ENCODE data around the gene MGMT. TPM values are rescaled to one million over a fixed set of nuclear protein-coding genes. Genes with fewer than 3 reads are reported as not detected.

MGMT gene
- total RNA-seq, 2 donors from 2014 or later = 18.7 to 22.4 TPM

DNA sequence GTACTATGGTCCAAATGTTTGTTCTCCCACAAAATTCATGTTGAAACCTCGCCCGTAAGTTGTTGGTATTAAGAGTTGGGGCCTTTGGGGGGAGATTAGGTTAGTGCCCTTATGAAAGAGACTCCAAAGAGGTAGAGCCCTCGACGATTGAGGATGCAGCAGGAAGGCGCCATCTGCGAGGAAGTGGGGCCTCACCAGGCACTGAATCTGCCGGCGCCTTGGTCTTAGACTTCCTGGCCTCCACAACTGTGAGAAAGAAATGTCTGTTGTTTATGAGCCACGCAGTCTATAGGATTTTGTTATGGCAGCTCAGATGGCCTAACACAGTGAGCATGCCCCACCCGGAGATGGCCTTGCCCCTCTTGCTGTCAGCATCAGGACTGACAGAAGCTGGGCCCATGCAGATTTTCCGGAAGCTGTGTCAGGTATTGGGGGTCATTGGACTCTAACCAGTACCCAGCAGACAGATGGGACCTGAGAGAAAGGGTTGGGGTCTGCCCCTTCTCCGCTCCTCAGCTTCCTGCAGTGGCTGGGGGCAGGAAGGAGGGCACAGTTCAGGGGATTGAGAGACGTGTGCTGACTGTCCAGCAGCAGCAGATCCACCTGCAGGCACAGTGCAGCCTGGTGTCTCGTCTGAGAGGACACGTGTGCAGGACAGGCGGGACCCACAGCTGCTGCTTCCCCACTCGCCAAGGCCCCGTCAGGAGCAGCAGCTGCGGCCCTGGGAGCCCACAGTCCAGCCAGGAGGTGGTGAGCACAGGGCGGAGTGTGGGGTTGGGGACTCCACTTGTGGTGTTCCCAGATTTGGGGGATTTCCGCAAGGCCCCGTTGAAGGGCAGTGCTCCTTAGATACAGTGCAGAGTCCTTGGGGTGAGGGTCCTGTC, 47.8 kb downstream of the MGMT start:
- H3K27me3 Mint-ChIP-seq = no peaks in the 10 kb centered on the region
- H3K4me1 Mint-ChIP-seq = peaks cover 4% of the 10 kb centered on the region
- no peak overlapping the region for H3K27ac Mint-ChIP-seq

DNA sequence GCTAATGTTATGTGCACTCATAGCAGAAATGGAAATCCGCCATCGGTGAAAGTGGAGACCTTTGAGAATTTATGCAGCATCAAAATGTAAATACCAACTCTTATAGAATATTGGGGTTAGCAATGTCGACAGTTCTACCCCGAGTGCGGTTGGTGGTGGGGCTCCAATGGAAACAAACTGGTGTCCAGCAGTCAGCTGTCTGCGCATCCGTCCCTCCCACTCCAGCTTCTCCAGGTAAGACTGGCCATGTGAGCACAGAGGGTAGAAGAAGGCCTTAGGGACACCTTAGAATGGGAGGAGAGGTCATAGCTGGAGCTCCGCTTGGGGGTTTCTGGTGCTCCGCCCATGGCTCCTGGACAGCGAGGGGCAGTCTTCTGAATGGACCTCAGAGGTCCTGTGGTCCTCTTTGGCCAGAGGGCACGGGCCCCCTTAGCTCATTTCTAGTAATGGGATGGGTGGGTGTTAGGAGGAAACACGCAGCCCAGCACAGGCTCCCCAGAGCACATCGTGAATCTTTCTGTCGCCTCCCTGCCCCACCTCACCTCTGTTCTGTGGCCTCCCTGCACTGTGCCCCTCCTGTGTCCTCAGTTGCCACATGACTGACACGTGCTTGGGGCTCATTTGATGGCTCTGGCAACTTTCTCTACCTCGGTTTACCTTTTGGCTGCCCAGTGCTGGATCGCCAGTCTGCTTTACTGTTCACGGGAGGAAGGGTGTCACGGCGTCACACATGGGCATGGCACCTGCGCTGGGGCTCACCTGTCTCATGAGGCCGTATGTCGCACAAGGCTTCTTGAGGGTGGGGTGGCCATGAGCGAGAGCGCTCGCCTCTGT, 50.0 kb downstream of the MGMT start:
- ATAC-seq (replicated peaks) = no peak
- H3K36me3 Mint-ChIP-seq (ENCODE audit: low read depth) = no peaks in the 10 kb centered on the region
- peaks cover 4% of the 10 kb centered on the region for H3K4me1 Mint-ChIP-seq

More for the DNA sequence above, 47.8 kb downstream of the MGMT start:
- ATAC-seq (replicated peaks) = no peak
- Mint-ChIP-seq H3K9me3 (peaks cover 6% of the 10 kb centered on the region), H3K4me3 (no peak overlapping the region), H3K36me3 (ENCODE audit: low read depth) (peaks cover 7% of the 10 kb centered on the region)

DNA sequence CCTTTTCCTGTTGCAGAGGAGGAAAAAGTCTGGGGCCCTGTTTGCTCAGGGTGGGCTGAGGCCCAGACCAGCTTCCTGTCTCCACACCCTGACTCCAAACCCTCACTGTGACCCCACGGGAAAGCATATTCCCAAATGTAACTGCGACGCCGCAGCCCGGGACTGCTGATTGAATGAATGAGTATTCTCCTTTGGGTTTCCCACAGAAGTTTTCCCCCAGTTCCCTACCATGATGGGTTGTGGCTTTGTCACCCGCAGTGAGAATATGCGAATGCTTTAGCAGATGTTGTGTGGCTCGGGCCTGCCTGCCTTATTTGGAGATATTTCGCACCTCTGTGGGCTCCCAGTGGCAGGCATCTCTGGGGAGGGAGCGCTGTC, 50.6 kb downstream of the MGMT start:
- Mint-ChIP-seq H3K4me1 (no peaks in the 10 kb centered on the region), H3K4me3 (no peak overlapping the region), H3K27me3 (no peaks in the 10 kb centered on the region), H3K36me3 (ENCODE audit: low read depth) (no peaks in the 10 kb centered on the region), H3K9me3 (no peaks in the 10 kb centered on the region), H3K27ac (no peak overlapping the region)
- ATAC-seq (replicated peaks) = no peak

More for the DNA sequence above, 50.0 kb downstream of the MGMT start:
- Mint-ChIP-seq H3K27ac (no peak overlapping the region), H3K9me3 (no peaks in the 10 kb centered on the region), H3K4me3 (no peak overlapping the region), H3K27me3 (no peaks in the 10 kb centered on the region)

GRCh38 chr10:129518793-129519192, 51.8 kb downstream of the MGMT start:
- Mint-ChIP-seq H3K4me3 (no peak overlapping the region), H3K36me3 (ENCODE audit: low read depth) (no peaks in the 10 kb centered on the region), H3K4me1 (no peaks in the 10 kb centered on the region), H3K9me3 (no peaks in the 10 kb centered on the region), H3K27ac (no peak overlapping the region), H3K27me3 (no peaks in the 10 kb centered on the region)
- ATAC-seq (replicated peaks) = no peak

DNA sequence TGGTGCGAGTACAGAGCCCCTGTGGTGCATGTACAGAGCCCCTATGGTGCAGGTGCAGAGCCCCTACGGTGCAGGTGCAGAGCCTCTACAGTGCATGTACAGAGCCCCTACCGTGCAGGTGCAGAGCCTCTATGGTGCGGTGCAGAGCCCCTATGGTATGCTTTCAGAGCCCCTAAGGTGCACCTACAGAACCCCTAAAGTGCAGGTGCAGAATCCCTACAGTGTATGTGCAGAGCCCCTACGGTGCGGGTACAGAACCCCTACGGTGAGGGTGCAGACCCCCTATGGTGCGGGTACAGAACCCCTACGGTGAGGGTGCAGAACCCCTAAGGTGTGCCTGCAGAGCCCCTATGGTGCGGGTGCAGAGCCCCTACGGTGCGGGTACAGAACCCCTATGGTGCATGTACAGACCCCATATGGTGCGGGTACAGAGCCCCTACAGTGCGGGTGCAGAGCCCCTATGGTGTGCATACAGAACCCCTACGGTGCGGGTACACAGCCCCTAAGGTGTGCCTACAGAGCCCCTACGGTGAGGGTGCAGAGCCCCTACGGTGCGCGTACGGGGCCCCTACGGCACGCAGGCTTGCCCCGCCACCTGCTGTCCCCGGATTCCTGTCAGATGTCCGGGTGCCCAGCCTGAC, 53.5 kb downstream of the MGMT start:
- no peaks in the 10 kb centered on the region for H3K36me3 Mint-ChIP-seq (ENCODE audit: low read depth)
- H3K9me3 Mint-ChIP-seq = no peaks in the 10 kb centered on the region
- no peaks in the 10 kb centered on the region for H3K4me1 Mint-ChIP-seq
- no peak for ATAC-seq (replicated peaks)
- no peak overlapping the region for H3K4me3 Mint-ChIP-seq
- H3K27ac Mint-ChIP-seq = no peak overlapping the region
- no peaks in the 10 kb centered on the region for H3K27me3 Mint-ChIP-seq

- Mint-ChIP-seq H3K9me3 (no peaks in the 10 kb centered on the region), H3K27ac (no peak overlapping the region), H3K4me1 (no peaks in the 10 kb centered on the region), H3K27me3 (no peaks in the 10 kb centered on the region), H3K4me3 (no peak overlapping the region), H3K36me3 (ENCODE audit: low read depth) (peaks cover 1% of the 10 kb centered on the region)
- ATAC-seq (replicated peaks) = no peak
These were observed 54.4 kb downstream of the MGMT start for GRCh38 chr10:129521161-129522025.

- no peaks in the 10 kb centered on the region for H3K4me1 Mint-ChIP-seq
- H3K4me3 Mint-ChIP-seq = no peak overlapping the region
- no peak for ATAC-seq (replicated peaks)
- no peaks in the 10 kb centered on the region for H3K9me3 Mint-ChIP-seq
- H3K36me3 Mint-ChIP-seq (ENCODE audit: low read depth) = peaks cover 5% of the 10 kb centered on the region
- no peaks in the 10 kb centered on the region for H3K27me3 Mint-ChIP-seq
- no peak overlapping the region for H3K27ac Mint-ChIP-seq
These were observed 55.1 kb downstream of the MGMT start for GRCh38 chr10:129522041-129522585.

DNA sequence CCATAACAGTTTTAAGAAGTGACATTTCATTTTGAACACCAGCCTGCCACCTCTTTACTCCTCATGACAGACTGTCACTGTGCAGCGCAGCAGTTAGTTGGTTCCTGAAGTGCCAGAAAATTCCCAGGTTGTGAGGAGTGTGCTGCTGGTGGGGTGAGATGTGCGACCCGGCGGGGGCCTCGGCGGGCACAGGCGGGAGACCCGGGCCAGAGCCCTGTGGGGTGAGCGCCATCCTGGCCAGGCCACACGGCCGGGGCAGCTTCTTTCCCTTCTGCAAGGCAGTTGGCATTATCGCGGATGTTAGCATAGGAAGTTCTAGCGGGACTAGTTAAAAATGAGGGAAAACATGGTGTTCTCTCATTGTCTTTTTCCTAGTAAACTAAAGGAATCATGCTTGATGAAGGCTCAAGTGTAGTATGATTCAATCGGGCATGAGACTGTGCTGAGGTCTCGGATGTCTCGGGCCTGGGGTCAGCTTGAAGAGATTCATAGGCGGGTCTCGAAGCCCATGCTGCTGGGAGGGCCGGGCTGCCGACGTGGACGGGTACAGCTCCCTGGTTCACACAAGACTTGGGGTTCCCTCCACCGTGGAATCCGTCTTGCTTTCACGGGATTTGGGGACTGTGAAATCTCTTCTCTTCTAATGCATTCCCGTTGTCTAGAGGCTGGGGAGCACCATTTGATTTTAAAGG, 56.1 kb downstream of the MGMT start:
- no peaks in the 10 kb centered on the region for H3K27me3 Mint-ChIP-seq
- no peak for ATAC-seq (replicated peaks)
- H3K4me1 Mint-ChIP-seq = no peaks in the 10 kb centered on the region
- H3K36me3 Mint-ChIP-seq (ENCODE audit: low read depth) = peaks cover 15% of the 10 kb centered on the region
- peaks cover 5% of the 10 kb centered on the region for H3K9me3 Mint-ChIP-seq
- H3K4me3 Mint-ChIP-seq = no peak overlapping the region
- H3K27ac Mint-ChIP-seq = no peak overlapping the region

DNA sequence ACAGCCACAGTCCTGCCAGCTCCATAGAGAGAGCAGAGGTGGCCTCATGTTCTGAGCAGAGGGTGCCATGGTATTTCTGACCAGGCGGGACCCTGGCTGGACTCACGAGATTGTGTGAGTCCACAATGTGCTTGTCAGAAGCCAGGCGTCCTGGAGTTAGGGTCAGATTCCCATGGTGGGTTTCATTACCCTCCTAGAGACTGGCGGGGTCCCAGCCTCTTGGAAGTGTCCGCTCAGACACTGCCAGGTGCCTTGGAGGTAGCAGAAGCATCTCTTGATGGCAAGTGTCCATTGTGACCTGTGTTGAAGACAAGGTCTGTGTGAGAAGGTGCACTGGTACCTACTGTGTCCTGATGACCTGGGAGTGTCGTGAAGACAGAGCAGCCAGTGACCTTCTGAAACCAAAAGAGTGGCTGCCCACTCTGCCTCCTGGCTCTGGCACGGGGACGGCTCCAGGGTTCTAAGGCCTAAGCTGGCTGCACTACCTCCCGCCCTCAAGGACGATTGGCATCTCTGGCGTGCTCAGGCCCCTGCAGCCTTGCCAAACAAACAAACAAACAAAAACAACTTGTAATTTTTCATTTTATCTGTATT, 56.8 kb downstream of the MGMT start:
- H3K4me1 Mint-ChIP-seq = no peaks in the 10 kb centered on the region
- no peak overlapping the region for H3K27ac Mint-ChIP-seq
- H3K9me3 Mint-ChIP-seq = peaks cover 5% of the 10 kb centered on the region
- no peaks in the 10 kb centered on the region for H3K27me3 Mint-ChIP-seq
- no peak overlapping the region for H3K4me3 Mint-ChIP-seq
- H3K36me3 Mint-ChIP-seq (ENCODE audit: low read depth) = peaks cover 15% of the 10 kb centered on the region
- no peak for ATAC-seq (replicated peaks)

GRCh38 chr10:129524936-129525335, 57.9 kb downstream of the MGMT start:
- H3K4me3 Mint-ChIP-seq = no peak overlapping the region
- H3K4me1 Mint-ChIP-seq = no peaks in the 10 kb centered on the region
- no peaks in the 10 kb centered on the region for H3K27me3 Mint-ChIP-seq
- H3K36me3 Mint-ChIP-seq (ENCODE audit: low read depth) = peaks cover 15% of the 10 kb centered on the region
- ATAC-seq (replicated peaks) = no peak
- peaks cover 5% of the 10 kb centered on the region for H3K9me3 Mint-ChIP-seq
- H3K27ac Mint-ChIP-seq = no peak overlapping the region

DNA sequence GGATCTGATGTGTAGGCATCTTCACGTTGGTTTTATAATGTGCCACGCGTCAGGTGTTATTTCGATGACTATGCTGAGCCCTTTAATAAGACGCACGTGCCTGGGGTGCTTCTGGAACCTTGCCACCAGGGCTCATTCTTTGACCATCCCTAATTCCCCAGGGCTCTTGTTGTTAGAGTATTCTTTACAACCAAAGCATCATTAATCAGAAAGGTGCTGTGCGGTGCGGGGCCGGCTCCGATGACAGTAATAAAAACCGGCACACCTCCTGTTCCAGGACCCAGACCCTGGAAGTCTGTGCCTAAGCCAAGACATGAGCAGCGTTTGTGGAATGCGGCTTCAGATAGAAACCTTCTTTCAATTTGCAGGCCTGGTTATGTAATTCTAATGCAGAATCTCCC, 58.4 kb downstream of the MGMT start:
- Mint-ChIP-seq H3K9me3 (peaks cover 5% of the 10 kb centered on the region), H3K4me1 (no peaks in the 10 kb centered on the region), H3K27me3 (no peaks in the 10 kb centered on the region), H3K27ac (no peak overlapping the region), H3K36me3 (ENCODE audit: low read depth) (peaks cover 15% of the 10 kb centered on the region), H3K4me3 (no peak overlapping the region)
- ATAC-seq (replicated peaks) = no peak

DNA sequence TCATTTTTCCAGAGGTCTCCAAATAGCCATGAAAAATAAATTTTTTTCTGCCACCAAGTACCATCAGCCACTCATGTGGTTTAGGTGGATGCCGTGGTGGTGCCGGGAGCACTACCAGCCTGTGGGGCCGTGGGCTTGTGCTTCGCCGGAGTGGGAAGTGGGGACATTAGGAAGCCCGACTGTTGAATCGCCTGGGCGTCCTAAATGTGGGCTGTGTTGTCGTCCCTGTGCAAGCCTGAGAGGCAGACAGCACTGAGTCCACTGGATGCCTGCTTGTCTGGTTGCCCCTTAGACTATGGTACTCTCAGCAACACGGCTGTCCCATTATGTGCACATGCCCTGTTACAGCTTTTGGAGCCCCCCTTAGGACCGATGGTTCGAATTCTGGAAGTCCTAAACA, 59.9 kb downstream of the MGMT start:
- H3K9me3 Mint-ChIP-seq = peaks cover 5% of the 10 kb centered on the region
- H3K27me3 Mint-ChIP-seq = no peaks in the 10 kb centered on the region
- H3K36me3 Mint-ChIP-seq (ENCODE audit: low read depth) = peaks cover 15% of the 10 kb centered on the region
- H3K27ac Mint-ChIP-seq = no peak overlapping the region
- H3K4me3 Mint-ChIP-seq = no peak overlapping the region
- H3K4me1 Mint-ChIP-seq = no peaks in the 10 kb centered on the region
- ATAC-seq (replicated peaks) = no peak

GRCh38 chr10:129528376-129528978, 61.4 kb downstream of the MGMT start:
- H3K9me3 Mint-ChIP-seq = peaks cover 5% of the 10 kb centered on the region
- ATAC-seq (replicated peaks) = no peak
- no peaks in the 10 kb centered on the region for H3K27me3 Mint-ChIP-seq
- H3K4me3 Mint-ChIP-seq = no peak overlapping the region
- H3K27ac Mint-ChIP-seq = no peak overlapping the region
- peaks cover 1% of the 10 kb centered on the region for H3K4me1 Mint-ChIP-seq
- peaks cover 15% of the 10 kb centered on the region for H3K36me3 Mint-ChIP-seq (ENCODE audit: low read depth)
